Measurements from ENCODE around the gene HDGFL3. TPM values are rescaled to one million over a fixed set of nuclear protein-coding genes. Genes with fewer than 3 reads are reported as not detected.

The HDGFL3 gene
- polyA plus RNA-seq, 1 donor = 30.4 TPM

- no CpG with 5 or more reads among the region's 1 CpG for WGBS (ENCODE audit: insufficient coverage, low lambda C conversion rate)
- no peak for DNase-seq
- Histone ChIP-seq H3K36me3 (ENCODE audit: control insufficient read depth, insufficient read depth, low read length) (no peaks in the 10 kb centered on the region), H3K9me3 (ENCODE audit: control insufficient read depth, low read depth, low read length) (no peaks in the 10 kb centered on the region), H3K27me3 (ENCODE audit: control insufficient read depth, insufficient read depth, low read length) (no peaks in the 10 kb centered on the region), H3K27ac (ENCODE audit: low read length) (no peak overlapping the region), H3K4me3 (ENCODE audit: low read length) (no peak overlapping the region), H3K4me1 (ENCODE audit: control insufficient read depth, insufficient read depth, low read length) (no peaks in the 10 kb centered on the region)
These were observed 8.3 kb downstream of the HDGFL3 start for GRCh38 chr15:83199288-83199687.

GRCh38 chr15:83198476-83198875 lies 9.1 kb downstream of the HDGFL3 start:
- no peaks in the 10 kb centered on the region for H3K27me3 ChIP-seq (ENCODE audit: control insufficient read depth, insufficient read depth, low read length)
- no peak overlapping the region for H3K4me3 ChIP-seq (ENCODE audit: low read length)
- DNase-seq = no peak
- WGBS (ENCODE audit: insufficient coverage, low lambda C conversion rate) = 100% methylated on average over 1 of the region's 3 CpGs
- no peaks in the 10 kb centered on the region for H3K9me3 ChIP-seq (ENCODE audit: control insufficient read depth, low read depth, low read length)
- H3K27ac ChIP-seq (ENCODE audit: low read length) = no peak overlapping the region
- H3K4me1 ChIP-seq (ENCODE audit: control insufficient read depth, insufficient read depth, low read length) = no peaks in the 10 kb centered on the region
- no peaks in the 10 kb centered on the region for H3K36me3 ChIP-seq (ENCODE audit: control insufficient read depth, insufficient read depth, low read length)

- H3K4me3 ChIP-seq (ENCODE audit: low read length) = no peak overlapping the region
- DNase-seq = no peak
- no peaks in the 10 kb centered on the region for H3K4me1 ChIP-seq (ENCODE audit: control insufficient read depth, insufficient read depth, low read length)
- no peaks in the 10 kb centered on the region for H3K27me3 ChIP-seq (ENCODE audit: control insufficient read depth, insufficient read depth, low read length)
- no peaks in the 10 kb centered on the region for H3K36me3 ChIP-seq (ENCODE audit: control insufficient read depth, insufficient read depth, low read length)
- no peaks in the 10 kb centered on the region for H3K9me3 ChIP-seq (ENCODE audit: control insufficient read depth, low read depth, low read length)
- 92% methylated on average over 2 of the region's 2 CpGs for WGBS (ENCODE audit: insufficient coverage, low lambda C conversion rate)
- H3K27ac ChIP-seq (ENCODE audit: low read length) = no peak overlapping the region
These were observed 13.1 kb downstream of the HDGFL3 start for GRCh38 chr15:83194528-83194927.

- no CpG with 5 or more reads among the region's 2 CpGs for WGBS (ENCODE audit: insufficient coverage, low lambda C conversion rate)
- Histone ChIP-seq H3K36me3 (ENCODE audit: control insufficient read depth, insufficient read depth, low read length) (no peaks in the 10 kb centered on the region), H3K9me3 (ENCODE audit: control insufficient read depth, low read depth, low read length) (no peaks in the 10 kb centered on the region), H3K4me1 (ENCODE audit: control insufficient read depth, insufficient read depth, low read length) (no peaks in the 10 kb centered on the region), H3K27ac (ENCODE audit: low read length) (no peak overlapping the region), H3K27me3 (ENCODE audit: control insufficient read depth, insufficient read depth, low read length) (no peaks in the 10 kb centered on the region), H3K4me3 (ENCODE audit: low read length) (no peak overlapping the region)
- DNase-seq = no peak
These were observed 13.9 kb downstream of the HDGFL3 start for GRCh38 chr15:83193721-83194120.

- 100% methylated on average over 2 of the region's 2 CpGs for WGBS (ENCODE audit: insufficient coverage, low lambda C conversion rate)
- DNase-seq = no peak
- Histone ChIP-seq H3K9me3 (ENCODE audit: control insufficient read depth, low read depth, low read length) (no peaks in the 10 kb centered on the region), H3K36me3 (ENCODE audit: control insufficient read depth, insufficient read depth, low read length) (no peaks in the 10 kb centered on the region), H3K4me3 (ENCODE audit: low read length) (no peak overlapping the region), H3K27me3 (ENCODE audit: control insufficient read depth, insufficient read depth, low read length) (no peaks in the 10 kb centered on the region), H3K27ac (ENCODE audit: low read length) (no peak overlapping the region), H3K4me1 (ENCODE audit: control insufficient read depth, insufficient read depth, low read length) (no peaks in the 10 kb centered on the region)
These were observed 14.9 kb downstream of the HDGFL3 start for GRCh38 chr15:83192742-83193141.

GRCh38 chr15:83190450-83190849 lies 17.2 kb downstream of the HDGFL3 start:
- Histone ChIP-seq H3K4me1 (ENCODE audit: control insufficient read depth, insufficient read depth, low read length) (no peaks in the 10 kb centered on the region), H3K27ac (ENCODE audit: low read length) (no peak overlapping the region), H3K9me3 (ENCODE audit: control insufficient read depth, low read depth, low read length) (no peaks in the 10 kb centered on the region), H3K4me3 (ENCODE audit: low read length) (no peak overlapping the region), H3K36me3 (ENCODE audit: control insufficient read depth, insufficient read depth, low read length) (no peaks in the 10 kb centered on the region), H3K27me3 (ENCODE audit: control insufficient read depth, insufficient read depth, low read length) (no peaks in the 10 kb centered on the region)
- 90% methylated on average over 1 of the region's 1 CpG for WGBS (ENCODE audit: insufficient coverage, low lambda C conversion rate)
- no peak for DNase-seq

- no peak overlapping the region for H3K4me3 ChIP-seq (ENCODE audit: low read length)
- no peaks in the 10 kb centered on the region for H3K4me1 ChIP-seq (ENCODE audit: control insufficient read depth, insufficient read depth, low read length)
- no peak for DNase-seq
- WGBS (ENCODE audit: insufficient coverage, low lambda C conversion rate) = no CpG with 5 or more reads among the region's 3 CpGs
- no peaks in the 10 kb centered on the region for H3K9me3 ChIP-seq (ENCODE audit: control insufficient read depth, low read depth, low read length)
- no peak overlapping the region for H3K27ac ChIP-seq (ENCODE audit: low read length)
- no peaks in the 10 kb centered on the region for H3K36me3 ChIP-seq (ENCODE audit: control insufficient read depth, insufficient read depth, low read length)
- no peaks in the 10 kb centered on the region for H3K27me3 ChIP-seq (ENCODE audit: control insufficient read depth, insufficient read depth, low read length)
These were observed 22.1 kb downstream of the HDGFL3 start for GRCh38 chr15:83185561-83185960.

GRCh38 chr15:83178869-83179325 lies 28.7 kb downstream of the HDGFL3 start:
- Histone ChIP-seq H3K36me3 (ENCODE audit: control insufficient read depth, insufficient read depth, low read length) (no peaks in the 10 kb centered on the region), H3K9me3 (ENCODE audit: control insufficient read depth, low read depth, low read length) (no peaks in the 10 kb centered on the region), H3K27me3 (ENCODE audit: control insufficient read depth, insufficient read depth, low read length) (no peaks in the 10 kb centered on the region), H3K4me1 (ENCODE audit: control insufficient read depth, insufficient read depth, low read length) (no peaks in the 10 kb centered on the region), H3K4me3 (ENCODE audit: low read length) (no peak overlapping the region), H3K27ac (ENCODE audit: low read length) (no peak overlapping the region)
- WGBS (ENCODE audit: insufficient coverage, low lambda C conversion rate) = no CpG with 5 or more reads among the region's 3 CpGs
- no peak for DNase-seq

GRCh38 chr15:83178390-83178789 lies 29.2 kb downstream of the HDGFL3 start:
- Histone ChIP-seq H3K4me3 (ENCODE audit: low read length) (no peak overlapping the region), H3K27me3 (ENCODE audit: control insufficient read depth, insufficient read depth, low read length) (no peaks in the 10 kb centered on the region), H3K27ac (ENCODE audit: low read length) (no peak overlapping the region), H3K36me3 (ENCODE audit: control insufficient read depth, insufficient read depth, low read length) (no peaks in the 10 kb centered on the region), H3K9me3 (ENCODE audit: control insufficient read depth, low read depth, low read length) (no peaks in the 10 kb centered on the region), H3K4me1 (ENCODE audit: control insufficient read depth, insufficient read depth, low read length) (no peaks in the 10 kb centered on the region)
- no peak for DNase-seq
- WGBS (ENCODE audit: insufficient coverage, low lambda C conversion rate) = no CpG with 5 or more reads among the region's 2 CpGs

- no peaks in the 10 kb centered on the region for H3K36me3 ChIP-seq (ENCODE audit: control insufficient read depth, insufficient read depth, low read length)
- no peak overlapping the region for H3K4me3 ChIP-seq (ENCODE audit: low read length)
- no CpG with 5 or more reads among the region's 1 CpG for WGBS (ENCODE audit: insufficient coverage, low lambda C conversion rate)
- H3K9me3 ChIP-seq (ENCODE audit: control insufficient read depth, low read depth, low read length) = no peaks in the 10 kb centered on the region
- no peak overlapping the region for H3K27ac ChIP-seq (ENCODE audit: low read length)
- DNase-seq = no peak
- no peaks in the 10 kb centered on the region for H3K4me1 ChIP-seq (ENCODE audit: control insufficient read depth, insufficient read depth, low read length)
- no peaks in the 10 kb centered on the region for H3K27me3 ChIP-seq (ENCODE audit: control insufficient read depth, insufficient read depth, low read length)
These were observed 32.7 kb downstream of the HDGFL3 start for GRCh38 chr15:83174891-83175290.

- no peaks in the 10 kb centered on the region for H3K27me3 ChIP-seq (ENCODE audit: control insufficient read depth, insufficient read depth, low read length)
- peaks cover under 1% of the 10 kb centered on the region for H3K9me3 ChIP-seq (ENCODE audit: control insufficient read depth, low read depth, low read length)
- no peaks in the 10 kb centered on the region for H3K36me3 ChIP-seq (ENCODE audit: control insufficient read depth, insufficient read depth, low read length)
- H3K4me3 ChIP-seq (ENCODE audit: low read length) = no peak overlapping the region
- no peaks in the 10 kb centered on the region for H3K4me1 ChIP-seq (ENCODE audit: control insufficient read depth, insufficient read depth, low read length)
- H3K27ac ChIP-seq (ENCODE audit: low read length) = no peak overlapping the region
- DNase-seq = no peak
- WGBS (ENCODE audit: insufficient coverage, low lambda C conversion rate) = 93% methylated on average over 2 of the region's 4 CpGs
These were observed 37.0 kb downstream of the HDGFL3 start for GRCh38 chr15:83170474-83171165.

Measured in large intestine (tissue), 3 donors.